ENCODE data around the gene TNS4. TPM values are rescaled to one million over a fixed set of nuclear protein-coding genes. Genes with fewer than 3 reads are reported as not detected.

TNS4 gene
- polyA plus RNA-seq, 1 donor = 0.10 TPM

DNA sequence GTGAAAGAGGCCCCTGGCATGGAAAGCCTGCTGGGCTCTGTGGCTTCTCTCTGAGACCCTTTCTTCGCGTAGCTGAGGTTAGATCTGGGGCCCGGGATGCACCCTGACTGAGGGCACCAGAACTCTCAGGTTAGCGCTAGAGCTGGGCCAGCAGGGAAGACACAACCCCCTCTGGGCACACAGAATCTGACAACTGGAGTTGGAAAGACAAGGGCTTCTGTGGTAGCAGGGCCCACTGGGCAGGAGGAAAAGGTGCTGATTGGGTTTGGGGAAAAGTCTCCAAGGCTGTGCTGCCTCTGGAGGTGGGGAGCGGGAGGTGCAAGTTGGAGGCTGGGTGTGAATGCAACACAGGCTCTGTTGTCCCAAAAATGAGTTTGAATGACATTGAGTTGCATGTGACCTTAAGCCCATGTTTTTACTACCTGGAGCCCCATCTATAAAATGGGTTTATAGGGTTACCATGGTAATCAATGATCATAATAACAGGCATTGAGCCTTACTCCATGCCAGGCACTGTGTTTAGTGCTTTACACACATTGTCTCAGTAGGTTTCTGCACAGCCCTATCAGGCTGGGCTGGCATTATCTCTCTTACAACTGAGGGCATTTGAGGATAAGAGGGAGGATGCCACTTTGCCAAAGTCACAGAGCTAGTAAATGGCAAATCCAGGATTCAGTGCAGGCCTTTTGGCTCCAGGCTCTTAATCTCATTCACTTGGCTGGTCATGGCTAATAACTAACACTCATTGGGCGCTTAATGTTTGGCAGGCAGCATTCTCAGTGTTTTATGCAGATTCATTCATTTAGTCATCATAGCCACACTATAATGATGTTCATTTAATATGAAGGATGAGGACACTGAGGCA, 67.6 kb downstream of the TNS4 start:
- no peak for DNase-seq

DNA sequence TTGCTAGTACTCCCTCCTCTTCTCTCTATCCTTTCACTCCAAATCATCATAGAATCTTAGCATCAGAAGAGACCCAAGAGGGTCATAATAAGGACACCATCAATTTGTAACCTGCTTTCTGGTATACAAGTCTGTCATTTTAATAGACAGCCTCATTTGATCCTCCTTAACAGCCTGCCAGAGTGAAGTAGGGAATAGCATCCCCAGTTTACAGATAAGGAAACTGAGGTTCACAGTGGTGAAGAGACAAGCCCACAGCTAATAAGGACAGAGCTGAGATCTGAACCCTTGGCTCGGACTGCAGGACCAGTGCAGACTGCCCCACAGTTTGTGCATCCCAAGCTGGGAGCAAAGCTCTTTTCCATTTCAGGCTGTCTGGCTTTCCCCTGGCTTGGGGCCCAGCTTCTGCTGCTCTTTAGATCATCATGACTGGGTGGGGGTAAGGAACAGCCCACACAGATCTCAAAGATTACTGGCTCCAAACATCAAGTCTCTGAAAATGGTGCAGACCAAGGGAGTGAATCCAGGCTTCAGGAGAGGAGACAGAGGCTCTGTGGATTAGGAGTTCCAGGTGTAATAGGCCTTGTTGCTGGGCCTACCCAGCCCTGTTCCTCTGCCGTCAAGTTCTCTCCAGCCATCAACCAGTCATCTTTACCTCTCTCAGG, 68.4 kb downstream of the TNS4 start:
- DNase-seq = no peak

DNA sequence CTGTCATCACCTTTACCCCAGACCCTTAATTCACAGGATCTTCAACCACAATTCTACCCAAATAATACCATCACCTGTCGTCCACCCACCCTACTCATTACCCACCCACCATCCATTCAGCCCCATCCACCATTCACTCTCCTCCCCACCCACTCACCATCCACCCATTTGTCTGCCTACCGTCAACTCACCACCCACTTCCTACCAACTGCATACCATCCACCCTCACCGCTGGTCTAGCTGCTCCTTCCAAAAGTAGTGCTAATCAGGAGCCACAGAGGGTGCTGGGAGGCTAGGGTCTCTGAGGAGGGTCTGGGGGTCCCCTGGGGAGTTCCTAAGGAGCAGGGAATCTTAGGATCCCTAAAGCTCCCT, 70.2 kb downstream of the TNS4 start:
- no peak for DNase-seq

DNA sequence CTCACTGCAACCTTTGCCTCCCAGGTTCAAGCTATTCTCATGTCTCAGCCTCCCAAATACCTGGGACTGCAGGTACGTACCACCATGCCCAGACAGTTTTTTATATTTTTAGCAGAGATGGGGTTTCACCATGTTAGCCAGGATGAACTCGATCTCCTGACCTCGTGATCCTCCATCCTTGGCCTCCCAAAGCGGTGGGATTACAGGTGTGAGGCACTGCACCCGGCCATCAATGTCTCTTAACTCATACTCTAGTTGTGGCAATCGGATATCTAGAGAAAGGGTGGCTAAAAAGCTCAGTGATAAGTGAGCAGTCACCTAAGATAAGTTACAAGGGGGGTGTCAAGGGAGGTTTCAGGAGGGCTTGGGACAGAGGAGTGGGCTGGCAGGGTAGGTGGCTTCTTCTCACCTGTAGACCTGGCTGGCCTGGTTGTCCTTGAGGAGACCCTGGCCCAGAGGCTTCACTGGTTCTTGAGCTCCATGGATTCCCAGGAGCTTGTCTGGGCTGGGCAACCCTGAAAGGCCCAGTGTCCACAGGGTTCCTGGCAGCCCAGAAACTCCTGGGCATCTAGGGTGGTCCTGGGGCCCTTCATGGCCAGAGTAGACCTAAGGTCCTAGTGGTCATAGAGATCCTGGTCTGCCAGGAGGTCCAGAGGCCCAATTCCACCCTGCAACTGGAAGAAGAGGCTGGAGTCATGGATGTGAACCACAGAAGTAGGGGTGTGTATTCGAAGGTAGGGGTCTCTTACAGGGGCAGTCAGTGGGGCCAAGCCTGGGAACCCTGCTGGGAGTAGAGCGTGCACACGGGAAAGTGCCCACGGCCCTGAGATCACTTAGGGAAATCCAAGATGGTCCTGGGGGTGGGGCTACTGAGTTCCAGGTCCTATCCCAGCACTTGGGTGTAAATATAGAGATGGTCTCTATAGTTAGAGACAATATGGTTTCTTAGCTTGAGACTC, 70.9 kb downstream of the TNS4 start:
- DNase-seq = no peak

DNA sequence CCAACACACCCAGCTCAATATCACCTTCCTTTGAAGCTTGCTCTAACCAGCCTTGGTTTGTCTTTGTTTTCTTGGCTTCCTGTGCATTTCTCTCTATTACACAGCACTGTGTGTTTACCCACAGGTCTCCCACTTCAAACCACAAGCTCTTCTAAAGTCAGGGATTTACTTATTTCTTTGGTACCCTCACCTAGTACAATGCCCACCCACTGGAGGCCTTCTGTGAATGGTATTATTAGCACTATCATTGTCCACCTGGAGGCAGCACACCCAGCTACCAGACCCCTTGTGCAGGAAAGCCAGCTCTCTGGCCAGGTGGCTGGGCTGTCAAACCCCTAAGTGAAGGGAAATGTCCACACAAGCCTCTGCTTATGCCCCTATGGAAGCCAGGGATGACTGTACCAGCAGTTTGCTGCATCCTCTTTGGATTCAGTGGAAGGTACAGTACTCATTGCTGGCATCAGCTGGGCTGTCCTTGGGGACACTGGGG, 74.4 kb downstream of the TNS4 start:
- DNase-seq = no peak

Other genes starting within 250 kb of the TNS4 start
- gene CDC6, start 213.7 kb downstream of the TNS4 start, polyA plus RNA-seq (ENCODE audit: insufficient read length) = 32.9 TPM
- 34.3 TPM for gene RARA, start 192.4 kb downstream of the TNS4 start, polyA plus RNA-seq (ENCODE audit: insufficient read length)
- not detected for gene GJD3, start 136.9 kb downstream of the TNS4 start, polyA plus RNA-seq (ENCODE audit: insufficient read length)
- gene TOP2A, start 83.7 kb downstream of the TNS4 start, polyA plus RNA-seq (ENCODE audit: insufficient read length) = 259 TPM
- 305 TPM for gene IGFBP4, start 58.2 kb downstream of the TNS4 start, polyA plus RNA-seq (ENCODE audit: insufficient read length)
- 0.20 TPM for gene CCR7, start 63.8 kb upstream of the TNS4 start, polyA plus RNA-seq (ENCODE audit: insufficient read length)
- gene SMARCE1, start 146.2 kb upstream of the TNS4 start, polyA plus RNA-seq (ENCODE audit: insufficient read length) = 254 TPM
- gene KRT222, start 163.6 kb upstream of the TNS4 start, polyA plus RNA-seq (ENCODE audit: insufficient read length) = 0.12 TPM
- not detected for gene KRT24, start 202.1 kb upstream of the TNS4 start, polyA plus RNA-seq (ENCODE audit: insufficient read length)

All from left kidney (tissue), 2 donors.